GM12878 (cell line): ENCODE results near the gene SPACA5. TPM values are rescaled to one million over a fixed set of nuclear protein-coding genes. Genes with fewer than 3 reads are reported as not detected.
A peak's percentile ranks its signal among the peaks of the same experiment; 100 is the strongest.

Experiments
- BCLAF1 ChIP-seq: fragments of 450-650 bp; IDR thresholded peaks from 2 replicates; pipeline ENCODE4 v1.6.1; 2017; ENCODE audit warnings: antibody characterized with exemption, mild to moderate bottlenecking, moderate library complexity
- BHLHE40 ChIP-seq, 2 experiments: fragments of 450-650 bp in 1 of 2; IDR thresholded peaks; 2 replicates each; pipeline ENCODE4 v1.6.1; 2011 to 2017; ENCODE audit warnings: low read depth in 2 of 2, borderline replicate concordance in 1 of 2, improper control_type of control experiment in 1 of 2, low read length in 1 of 2, mild to moderate bottlenecking in 1 of 2
- CBFB ChIP-seq: IDR thresholded peaks from 2 replicates; pipeline ENCODE4 v1.6.1; 2016; ENCODE audit warnings: antibody characterized with exemption, low read depth
- CBX3 ChIP-seq: fragments of 200-600 bp; sonication (generic); IDR thresholded peaks from 2 replicates; pipeline ENCODE4 v1.6.1; 2016; ENCODE audit warnings: low read depth, borderline replicate concordance
- CREB1 ChIP-seq: IDR thresholded peaks from 2 replicates; pipeline ENCODE4 v1.6.1; 2012; ENCODE audit warnings: low read depth, mild to moderate bottlenecking, inconsistent platforms
- CTCF ChIP-seq, 3 experiments: IDR thresholded peaks in 2 of 3; conservative IDR thresholded peaks in 1 of 3; 2 replicates each; pipeline ENCODE4 v1.5.1; 2011; ENCODE audit warnings: low read depth in 3 of 3, low read length in 3 of 3, mild to moderate bottlenecking in 3 of 3, control low read depth in 2 of 3, moderate library complexity in 2 of 3, inconsistent platforms in 1 of 3, mixed read lengths in 1 of 3; ENCODE audit not compliant: control insufficient read depth in 2 of 3, insufficient read depth in 1 of 3; ENCODE audit errors: extremely low read depth in 1 of 3
- HCFC1 ChIP-seq: fragments of 150-350 bp; IDR thresholded peaks from 2 replicates; pipeline ENCODE4 v1.6.1; 2014; ENCODE audit warnings: low read length
- KAT2A ChIP-seq: conservative IDR thresholded peaks from 2 replicates; pipeline ENCODE4 v1.6.1; 2011; ENCODE audit warnings: low read depth, low read length; ENCODE audit not compliant: control insufficient read depth
- LARP7 ChIP-seq: fragments of 450-650 bp; IDR thresholded peaks from 2 replicates; pipeline ENCODE4 v1.6.1; 2017; ENCODE audit warnings: mild to moderate bottlenecking
- MLLT1 ChIP-seq: fragments of 450-650 bp; IDR thresholded peaks from 2 replicates; pipeline ENCODE4 v1.6.1; 2016; ENCODE audit warnings: mild to moderate bottlenecking
- NFYA ChIP-seq: IDR thresholded peaks from 2 replicates; pipeline ENCODE4 v1.6.1; 2011; ENCODE audit warnings: low read depth, mild to moderate bottlenecking, low read length, improper control_type of control experiment, borderline replicate concordance
- POLR2AphosphoS5 ChIP-seq: IDR thresholded peaks from 2 replicates; pipeline ENCODE4 v1.6.1; 2011; ENCODE audit warnings: mild to moderate bottlenecking, low read length, inconsistent platforms
- SREBF1 ChIP-seq: IDR thresholded peaks from 2 replicates; pipeline ENCODE4 v1.6.1; 2012; ENCODE audit warnings: mild to moderate bottlenecking, low read length
- SREBF2 ChIP-seq: IDR thresholded peaks from 2 replicates; pipeline ENCODE4 v1.6.1; 2012; ENCODE audit warnings: mild to moderate bottlenecking, low read length
- SUPT20H ChIP-seq: IDR thresholded peaks from 2 replicates; pipeline ENCODE4 v1.6.1; 2011; ENCODE audit warnings: low read depth, mild to moderate bottlenecking, low read length, moderate library complexity, borderline replicate concordance; ENCODE audit not compliant: control insufficient read depth
- USF2 ChIP-seq: IDR thresholded peaks from 2 replicates; pipeline ENCODE4 v1.6.1; 2011; ENCODE audit warnings: low read depth, low read length, improper control_type of control experiment, borderline replicate concordance
- ZSCAN29 ChIP-seq: fragments of 450-650 bp; IDR thresholded peaks from 2 replicates; pipeline ENCODE4 v1.6.1; 2017; ENCODE audit warnings: mild to moderate bottlenecking, moderate library complexity
- polyA plus RNA-seq, 11 experiments: library from polyadenylated mRNA; depleted of rRNA in 4 of 11; unstranded in 6 of 11; stranded (reverse) in 5 of 11; fragments of >200 nt; fragmentation: Nextera tagmentation in 4 of 11; fragmentation: Illumina TruSeq in 1 of 11; extraction: Ambion mirVana in 4 of 11; extraction: Trizol in 1 of 11; gene quantifications; 1 replicate in 1 of 11; 2 replicates in 10 of 11; pipeline versions ENCODE4 v1.2.1 to v1.2.3, GENCODE V29; 2011 to 2016; ENCODE audit warnings: inconsistent platforms in 2 of 11, missing spikeins in 2 of 11, low read depth in 1 of 11
- total RNA-seq, 4 experiments: library from RNA; depleted of rRNA in 3 of 4; stranded (reverse); fragments of >200 nt in 3 of 4; fragmentation: Illumina TruSeq in 1 of 4; extraction: Trizol in 1 of 4; gene quantifications; 2 replicates each; pipeline versions ENCODE4 v1.2.1 to v1.2.3, GENCODE V29; 2013 to 2021
- TF ChIP-seq, protein P1 (sequence below): IDR thresholded peaks from 2 replicates; pipeline ENCODE4 v1.6.1; 2012; ENCODE audit warnings: low read depth, low read length, improper control_type of control experiment
- TF ChIP-seq, protein P2 (sequence below): fragments of 450-650 bp; conservative IDR thresholded peaks from 2 replicates; pipeline ENCODE4 v1.6.1; 2017; ENCODE audit warnings: mild to moderate bottlenecking, moderate library complexity

Gene SPACA5
- total and polyA plus RNA-seq, 10 of the 15 experiments (the other 5 are each of a cell fraction or from before 2014, with no cell fraction given): 0.18 to 0.97 (median 0.25) TPM; not detected in 4

GRCh38 chrX:48003758-48004457, 2.9 kb upstream of the SPACA5 start, which contains the start of gene ZNF182 (continued):
- TF ChIP-seq CTCF (IDR thresholded peaks at IDR 0.05 in 2 of 3, conservative IDR thresholded peaks at IDR 0.05 in 1 of 3; ENCODE audit: control insufficient read depth in 2 of 3, extremely low read depth in 1 of 3, insufficient read depth in 1 of 3, low read depth in 3 of 3, low read length in 3 of 3) (no peak), KAT2A (no peak), BHLHE40 (IDR thresholded peaks at IDR 0.05; ENCODE audit: borderline replicate concordance in 1 of 2, low read depth in 2 of 2, low read length in 1 of 2) (peak in 1 of 2 experiments; percentile 25; a peak in 1 of 4 replicates), CREB1 (peak; percentile 77; the same call in 1 of the 2 replicates), USF2 (no peak), ZSCAN29 (no peak), BCLAF1 (no peak), SREBF2 (no peak), SUPT20H (no peak), POLR2AphosphoS5 (peak; percentile 82), CBFB (no peak), MLLT1 (peak; percentile 75), SREBF1 (no peak), HCFC1 (peak; percentile 72), LARP7 (no peak), CBX3 (no peak), NFYA (no peak)
- TF ChIP-seq, protein P1, sequence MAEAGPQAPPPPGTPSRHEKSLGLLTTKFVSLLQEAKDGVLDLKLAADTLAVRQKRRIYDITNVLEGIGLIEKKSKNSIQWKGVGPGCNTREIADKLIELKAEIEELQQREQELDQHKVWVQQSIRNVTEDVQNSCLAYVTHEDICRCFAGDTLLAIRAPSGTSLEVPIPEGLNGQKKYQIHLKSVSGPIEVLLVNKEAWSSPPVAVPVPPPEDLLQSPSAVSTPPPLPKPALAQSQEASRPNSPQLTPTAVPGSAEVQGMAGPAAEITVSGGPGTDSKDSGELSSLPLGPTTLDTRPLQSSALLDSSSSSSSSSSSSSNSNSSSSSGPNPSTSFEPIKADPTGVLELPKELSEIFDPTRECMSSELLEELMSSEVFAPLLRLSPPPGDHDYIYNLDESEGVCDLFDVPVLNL: no peak
- TF ChIP-seq, protein P2, sequence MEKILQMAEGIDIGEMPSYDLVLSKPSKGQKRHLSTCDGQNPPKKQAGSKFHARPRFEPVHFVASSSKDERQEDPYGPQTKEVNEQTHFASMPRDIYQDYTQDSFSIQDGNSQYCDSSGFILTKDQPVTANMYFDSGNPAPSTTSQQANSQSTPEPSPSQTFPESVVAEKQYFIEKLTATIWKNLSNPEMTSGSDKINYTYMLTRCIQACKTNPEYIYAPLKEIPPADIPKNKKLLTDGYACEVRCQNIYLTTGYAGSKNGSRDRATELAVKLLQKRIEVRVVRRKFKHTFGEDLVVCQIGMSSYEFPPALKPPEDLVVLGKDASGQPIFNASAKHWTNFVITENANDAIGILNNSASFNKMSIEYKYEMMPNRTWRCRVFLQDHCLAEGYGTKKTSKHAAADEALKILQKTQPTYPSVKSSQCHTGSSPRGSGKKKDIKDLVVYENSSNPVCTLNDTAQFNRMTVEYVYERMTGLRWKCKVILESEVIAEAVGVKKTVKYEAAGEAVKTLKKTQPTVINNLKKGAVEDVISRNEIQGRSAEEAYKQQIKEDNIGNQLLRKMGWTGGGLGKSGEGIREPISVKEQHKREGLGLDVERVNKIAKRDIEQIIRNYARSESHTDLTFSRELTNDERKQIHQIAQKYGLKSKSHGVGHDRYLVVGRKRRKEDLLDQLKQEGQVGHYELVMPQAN: no peak
